Measurements from ENCODE around the gene MOV10L1.
A peak's percentile ranks its signal among the peaks of the same experiment; 100 is the strongest.
"Not testable (repeated sequence)": the region's sequence is repeated elsewhere in the genome, so short reads cannot be mapped to it uniquely, and the experiment has no call there.

The MOV10L1 gene

GRCh38 chr22:50199829-50200460 lies 110.1 kb downstream of the MOV10L1 start:
- DNase-seq (ENCODE audit: extremely low read depth in 1 of 2, low read depth in 1 of 2): no peak

GRCh38 chr22:50200461-50201190 lies 110.8 kb downstream of the MOV10L1 start, which contains the start of gene SELENOO:
Gene SELENOO (plus strand): TSS chr22:50201011. CDS start chr22:50201037, 26 bp downstream.
- DNase-seq (ENCODE audit: extremely low read depth in 1 of 2, low read depth in 1 of 2): peak; percentile 85 to 87

- no peak for DNase-seq (ENCODE audit: extremely low read depth in 1 of 2, low read depth in 1 of 2)
These were observed 111.7 kb downstream of the MOV10L1 start for GRCh38 chr22:50201191-50202129.

DNA sequence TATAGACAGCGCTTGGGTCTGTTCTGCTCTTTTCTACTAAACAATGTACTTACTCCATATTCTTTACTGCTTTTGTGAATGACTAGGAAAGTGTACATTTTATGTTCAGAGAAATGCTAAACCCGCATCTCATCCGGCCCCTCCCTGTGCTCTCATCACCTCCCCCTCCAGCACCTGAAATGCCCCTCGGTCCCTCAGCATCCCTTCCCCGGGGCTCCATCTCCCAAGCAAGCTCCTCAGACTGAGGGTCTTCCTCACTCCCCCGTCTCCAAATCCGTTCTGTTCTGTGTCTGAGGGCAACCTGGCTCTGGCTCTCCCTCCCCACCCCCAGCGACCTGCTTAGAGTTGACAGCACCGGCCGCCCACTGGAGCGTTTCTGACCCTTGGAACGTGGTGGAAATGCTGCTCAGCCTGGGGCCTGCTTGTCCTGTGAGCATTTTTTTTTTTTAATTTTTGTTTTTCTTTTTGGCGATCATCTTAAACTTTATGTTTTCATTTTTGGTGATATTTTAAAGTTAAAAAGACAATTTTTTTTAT lies 112.4 kb downstream of the MOV10L1 start:
- DNase-seq (ENCODE audit: extremely low read depth in 1 of 2, low read depth in 1 of 2): no peak

GRCh38 chr22:50203288-50203687 lies 113.5 kb downstream of the MOV10L1 start:
- no peak for DNase-seq (ENCODE audit: extremely low read depth in 1 of 2, low read depth in 1 of 2)

GRCh38 chr22:50204571-50204970 lies 114.8 kb downstream of the MOV10L1 start:
- DNase-seq (ENCODE audit: extremely low read depth in 1 of 2, low read depth in 1 of 2): no peak

DNA sequence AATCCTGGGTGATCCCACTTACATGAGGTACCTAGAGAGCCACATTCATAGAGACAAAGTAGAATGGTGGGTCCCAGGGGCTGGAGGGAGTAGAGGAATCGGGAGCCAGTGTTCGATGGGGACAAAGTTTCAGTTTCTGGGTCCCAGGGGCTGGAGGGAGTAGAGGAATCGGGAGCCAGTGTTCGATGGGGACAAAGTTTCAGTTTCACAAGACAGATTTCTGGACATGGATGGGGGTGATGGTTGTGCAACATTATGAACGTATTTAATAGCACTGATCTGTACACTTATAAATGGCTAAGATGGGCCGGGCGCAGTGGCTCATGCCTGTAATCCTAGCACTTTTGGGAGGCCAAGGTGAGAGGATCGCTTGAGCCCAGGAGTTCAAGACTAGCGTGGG lies 115.2 kb downstream of the MOV10L1 start:
- not testable (repeated sequence) for DNase-seq (ENCODE audit: extremely low read depth in 1 of 2, low read depth in 1 of 2)

- no peak for DNase-seq (ENCODE audit: extremely low read depth in 1 of 2, low read depth in 1 of 2)
These were observed 116.2 kb downstream of the MOV10L1 start for GRCh38 chr22:50205781-50206569.

GRCh38 chr22:50206599-50206998 lies 116.8 kb downstream of the MOV10L1 start:
- DNase-seq (ENCODE audit: extremely low read depth in 1 of 2, low read depth in 1 of 2): no peak

GRCh38 chr22:50207383-50208140 lies 117.8 kb downstream of the MOV10L1 start:
- no peak for DNase-seq (ENCODE audit: extremely low read depth in 1 of 2, low read depth in 1 of 2)

DNA sequence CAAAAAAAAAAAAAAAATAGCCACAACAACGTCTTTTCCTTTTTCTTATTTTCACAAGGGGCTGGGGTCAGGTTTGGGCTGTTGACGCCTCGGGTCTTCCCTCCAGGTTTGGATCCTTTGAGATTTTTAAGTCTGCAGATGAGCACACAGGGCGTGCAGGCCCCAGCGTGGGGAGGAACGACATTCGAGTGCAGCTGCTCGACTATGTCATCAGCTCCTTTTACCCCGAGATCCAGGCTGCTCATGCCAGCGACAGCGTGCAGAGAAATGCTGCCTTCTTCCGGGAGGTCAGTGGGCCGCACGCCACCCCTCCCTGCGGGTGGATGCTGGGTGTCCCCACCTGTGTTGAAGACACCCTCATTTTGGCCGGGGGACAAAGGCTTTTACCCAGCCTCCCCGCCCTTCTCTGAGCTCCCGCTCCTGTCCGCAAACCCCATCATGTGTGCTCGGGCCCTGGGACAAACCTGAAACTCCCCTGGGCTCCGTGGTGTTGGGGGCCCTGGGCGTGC lies 118.7 kb downstream of the MOV10L1 start:
- no peak for DNase-seq (ENCODE audit: extremely low read depth in 1 of 2, low read depth in 1 of 2)

GRCh38 chr22:50208939-50209892 lies 119.4 kb downstream of the MOV10L1 start:
- DNase-seq (ENCODE audit: extremely low read depth in 1 of 2, low read depth in 1 of 2): no peak

GRCh38 chr22:50209893-50210292 lies 120.1 kb downstream of the MOV10L1 start:
- DNase-seq (ENCODE audit: extremely low read depth in 1 of 2, low read depth in 1 of 2): peak in 1 of 2 donors; percentile 36

- no peak for DNase-seq (ENCODE audit: extremely low read depth in 1 of 2, low read depth in 1 of 2)
These were observed 120.8 kb downstream of the MOV10L1 start for GRCh38 chr22:50210378-50211139.

- no peak for DNase-seq (ENCODE audit: extremely low read depth in 1 of 2, low read depth in 1 of 2)
These were observed 121.3 kb downstream of the MOV10L1 start for GRCh38 chr22:50211147-50211546.

Data from stimulated activated CD8-positive, alpha-beta memory T cell treated with anti-CD3 and anti-CD28 coated beads, Interleukin-7, amount 100 ng/mL, for 48 hours (primary cell).